HG02759 (cell line): ENCODE results near the gene APCDD1L.

Experiments used
- ATAC-seq: cut with Tn5 transposase; IDR thresholded peaks from one replicate; pipeline ENCODE4 v1.9.1; 2021; ENCODE audit warnings: mild to moderate bottlenecking, moderate library complexity; ENCODE audit not compliant: unreplicated experiment

The APCDD1L gene

DNA sequence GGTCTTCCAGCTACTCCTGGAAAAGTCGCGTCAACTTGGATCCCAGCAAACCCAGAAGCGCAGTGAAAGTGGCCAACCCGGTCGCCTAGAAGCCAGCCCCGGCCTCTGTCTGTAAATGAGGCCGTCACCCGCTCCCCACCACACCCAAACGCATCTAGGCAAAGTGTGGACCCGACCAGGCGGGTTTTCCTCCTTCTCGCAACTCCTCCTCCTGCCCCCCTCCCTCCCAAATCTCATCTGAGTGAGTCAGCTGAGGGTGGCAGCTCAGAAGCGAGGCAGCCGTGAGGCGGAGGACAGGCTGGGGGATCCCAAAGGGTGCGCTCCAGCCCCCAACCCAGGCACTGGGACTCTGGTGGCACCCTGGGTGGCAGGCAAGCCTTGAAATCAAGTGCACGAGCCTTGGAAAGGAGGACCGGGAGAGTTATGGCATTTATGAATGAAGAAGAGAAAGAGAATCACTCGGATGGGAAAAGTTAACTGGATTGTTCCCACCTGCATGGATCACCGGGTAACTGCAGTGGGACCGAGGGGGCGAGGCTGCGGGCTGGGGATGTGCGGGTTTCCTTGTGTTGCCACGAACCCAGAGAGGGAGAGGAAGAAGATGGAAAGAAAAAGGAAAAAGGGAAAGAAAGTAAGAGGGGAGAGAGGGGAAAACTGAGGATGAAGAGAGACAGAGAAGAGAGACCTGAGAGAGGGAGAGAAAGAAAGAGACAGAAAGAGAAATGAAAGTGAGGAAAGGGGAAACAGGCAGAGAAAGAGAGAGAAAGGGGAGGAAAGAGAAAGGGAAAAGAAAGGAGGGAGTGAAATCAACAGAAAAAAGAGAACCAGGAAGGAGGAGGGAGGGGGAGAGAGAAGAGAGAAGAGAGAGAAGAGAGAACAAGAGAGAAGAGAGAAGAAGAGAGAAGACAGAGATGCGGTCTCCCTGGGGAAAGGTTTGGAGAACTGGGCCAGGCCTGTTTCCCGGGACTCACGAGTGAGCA, at the start of gene APCDD1L:
Gene APCDD1L (minus strand): TSS at position 167 of the 980 bp plus-strand sequence. CDS start 692 bp downstream, outside the sequence.
- no peak for ATAC-seq

DNA sequence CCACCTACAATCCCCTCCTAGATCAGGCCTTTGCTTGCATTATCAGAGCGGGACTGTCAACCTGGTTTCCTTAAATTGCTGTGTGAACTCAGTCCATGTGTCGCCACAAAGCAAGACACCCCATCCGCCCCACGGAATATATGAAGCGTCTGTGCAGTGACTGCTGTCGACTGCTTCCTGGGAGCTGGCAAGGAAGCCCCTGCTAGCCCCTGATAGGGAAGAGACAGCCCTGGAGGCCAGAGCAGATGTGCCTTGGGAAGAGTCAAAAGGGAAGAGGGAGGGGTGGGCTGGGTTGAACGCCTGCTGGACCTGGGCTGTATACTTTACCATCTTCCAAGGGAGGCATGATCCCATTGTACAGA, 44.1 kb upstream of the APCDD1L start:
- no peak for ATAC-seq

DNA sequence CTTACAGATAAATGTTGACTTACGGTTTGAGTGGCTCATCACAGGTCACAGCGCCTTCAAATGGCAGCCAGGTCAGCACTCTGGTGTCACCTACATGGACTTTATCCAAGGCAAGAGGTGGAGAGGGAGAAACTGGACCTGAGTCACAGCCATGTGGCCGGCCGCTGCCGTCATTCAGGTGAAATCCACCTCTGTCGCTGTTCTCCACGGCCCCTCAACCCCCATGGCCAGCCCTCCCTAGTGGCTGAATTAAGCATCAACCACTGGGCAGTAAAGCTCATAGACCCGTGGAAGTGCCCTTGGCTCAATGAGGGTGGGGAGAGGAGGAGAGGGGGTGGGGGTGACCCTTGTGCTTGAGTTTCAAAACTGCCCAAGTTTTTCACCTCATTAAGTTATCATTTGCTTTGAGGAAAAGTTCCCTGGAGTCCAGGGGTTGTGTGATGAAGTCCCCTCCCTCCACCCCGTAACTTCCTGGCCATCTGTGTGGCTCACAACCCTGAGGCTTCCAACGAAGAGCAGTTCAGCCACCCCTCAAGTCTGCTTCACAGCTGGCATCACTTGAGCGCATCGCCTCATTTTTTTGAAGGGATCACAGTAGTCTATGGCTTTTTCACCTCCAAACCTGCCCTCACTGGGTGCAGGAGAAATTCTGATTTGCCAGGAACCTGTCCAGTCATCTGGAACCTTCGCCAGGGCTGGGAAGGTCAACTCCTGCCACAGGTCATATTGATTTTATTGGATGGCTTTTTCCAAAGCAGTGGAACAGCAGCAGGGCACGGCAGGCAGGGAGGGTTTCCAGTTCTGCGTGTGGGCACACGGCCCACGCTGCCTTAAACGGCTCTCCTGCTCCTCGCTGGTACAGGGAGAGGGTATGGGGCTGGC, 43.5 kb upstream of the APCDD1L start:
- no peak for ATAC-seq

- ATAC-seq = no peak
Measured at GRCh38 chr20:58557733-58558342, 42.6 kb upstream of the APCDD1L start.

DNA sequence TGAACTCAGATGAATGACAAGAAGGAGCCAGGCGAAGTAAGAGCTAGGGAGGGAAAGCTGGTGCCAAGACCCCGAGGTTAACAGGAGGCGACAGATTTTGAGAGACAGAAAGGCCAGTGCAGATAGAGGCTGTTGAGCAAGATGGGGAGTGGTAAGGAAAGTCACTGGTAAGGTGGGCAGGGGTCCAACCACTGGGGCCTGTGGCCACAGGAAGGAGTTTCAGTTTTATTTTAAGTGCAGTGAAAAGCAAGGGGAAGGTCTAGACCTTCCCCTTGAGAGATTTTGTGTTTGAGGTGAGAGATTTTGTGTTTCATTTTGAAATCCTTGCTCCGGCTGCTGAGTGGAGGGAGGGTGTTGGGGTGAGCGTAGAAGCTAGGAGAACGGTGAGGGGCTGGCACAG, 41.8 kb upstream of the APCDD1L start:
- ATAC-seq = no peak

- ATAC-seq = no peak
Measured at GRCh38 chr20:58555078-58555765, 40.0 kb upstream of the APCDD1L start.

GRCh38 chr20:58554541-58554940, 39.3 kb upstream of the APCDD1L start:
- ATAC-seq = no peak

DNA sequence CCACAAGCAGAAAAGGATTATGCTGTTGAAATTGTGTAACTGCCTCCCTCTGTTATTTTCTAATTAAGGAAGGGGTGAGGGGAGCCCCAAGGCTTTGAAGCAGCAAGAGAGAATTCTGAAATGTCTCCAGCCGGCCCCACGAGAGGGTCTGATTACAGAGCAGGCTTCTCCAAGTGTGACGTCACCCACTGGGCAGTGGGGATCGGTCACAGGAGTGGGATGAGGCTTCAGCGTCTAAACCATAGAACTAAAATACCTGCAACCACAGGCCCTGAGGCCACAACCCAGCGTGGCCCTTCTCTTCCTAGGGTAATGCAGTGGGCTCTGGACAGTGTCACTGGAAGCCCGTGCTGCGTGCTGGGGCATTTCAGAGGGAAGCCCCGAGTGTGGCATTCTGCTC, 38.6 kb upstream of the APCDD1L start:
- ATAC-seq = no peak

- no peak for ATAC-seq
Measured at GRCh38 chr20:58553166-58553696, 38.0 kb upstream of the APCDD1L start.

DNA sequence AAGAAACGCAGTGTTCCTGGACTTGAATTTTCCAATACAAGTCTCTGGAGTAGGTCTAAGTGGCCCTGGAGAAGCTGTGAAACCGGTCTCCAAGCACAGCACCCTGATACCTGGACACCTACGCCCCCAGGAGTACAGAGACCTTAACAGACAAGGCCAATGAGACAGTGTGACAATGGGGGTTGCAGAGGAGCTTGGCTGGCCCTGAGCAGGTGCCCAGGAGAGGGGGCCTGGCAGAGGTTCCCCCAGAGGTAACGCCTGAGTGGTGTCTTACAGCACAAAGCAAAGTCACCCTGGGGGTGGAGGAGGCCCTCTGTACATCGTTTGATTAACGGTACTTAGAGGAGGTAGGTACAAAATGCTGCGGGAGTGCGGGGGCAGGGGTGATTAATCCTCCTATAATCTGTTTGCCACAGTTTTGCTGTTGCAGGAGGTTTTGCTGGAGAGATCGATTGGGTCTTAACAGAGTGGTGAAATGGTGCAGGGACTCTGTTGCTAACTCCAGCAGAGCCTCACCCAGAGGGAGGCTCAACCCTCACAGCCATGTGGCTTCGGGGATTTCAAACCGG, 37.3 kb upstream of the APCDD1L start:
- no peak for ATAC-seq

- ATAC-seq = no peak
Measured at GRCh38 chr20:58551631-58552030, 36.4 kb upstream of the APCDD1L start.

GRCh38 chr20:58550275-58551059, 35.3 kb upstream of the APCDD1L start:
- no peak for ATAC-seq

- no peak for ATAC-seq
Measured at GRCh38 chr20:58549231-58550209, 34.3 kb upstream of the APCDD1L start.

GRCh38 chr20:58547623-58548475, 32.6 kb upstream of the APCDD1L start:
- no peak for ATAC-seq

DNA sequence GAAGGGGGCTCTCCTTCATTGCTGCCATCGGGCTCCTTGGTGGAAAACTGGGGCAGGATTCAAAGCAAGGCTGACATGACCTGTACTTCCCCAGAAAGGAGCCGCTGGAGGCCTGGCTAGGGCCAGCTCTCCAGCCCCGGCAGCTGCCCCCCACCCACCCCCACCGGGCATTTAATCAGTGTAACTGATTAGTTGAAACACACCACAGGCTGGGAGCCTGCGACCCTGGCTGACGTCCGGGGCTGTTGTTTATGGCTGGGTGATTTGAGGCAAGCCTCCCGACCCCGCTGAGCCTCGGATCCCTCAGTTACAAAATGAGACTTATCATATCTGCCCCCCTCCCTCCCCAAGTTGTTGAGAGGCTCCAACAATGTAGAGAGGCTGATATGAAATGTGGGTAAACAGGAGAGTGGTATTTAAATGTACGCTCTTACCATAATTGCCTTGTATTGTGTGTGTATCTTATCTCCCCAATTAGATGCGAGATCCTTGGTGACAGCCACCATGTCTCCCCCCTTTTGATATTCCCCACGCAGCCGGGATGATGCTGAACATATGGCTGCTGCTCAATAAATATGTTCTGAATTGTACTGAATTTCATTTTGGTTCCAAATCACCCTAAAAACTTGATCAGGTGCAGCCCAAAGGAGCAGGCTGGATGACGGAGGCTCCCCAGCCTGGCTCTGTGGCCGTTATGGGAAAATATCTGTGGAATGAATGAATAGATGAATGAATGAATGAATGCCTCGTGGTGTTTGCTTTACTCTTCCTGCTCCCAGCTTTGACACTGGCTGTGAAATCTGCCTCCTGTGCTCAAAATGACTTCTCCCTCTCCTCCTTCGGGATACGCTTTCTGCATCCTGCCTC, 31.8 kb upstream of the APCDD1L start:
- ATAC-seq = no peak

- ATAC-seq = no peak
Measured at GRCh38 chr20:58546416-58546711, 31.2 kb upstream of the APCDD1L start.
